Neural progenitor cell (in vitro differentiated cells): ENCODE measurements around the gene EAF1. TPM values are rescaled to one million over a fixed set of nuclear protein-coding genes. Genes with fewer than 3 reads are reported as not detected.
"Not testable (repeated sequence)": the region's sequence is repeated elsewhere in the genome, so short reads cannot be mapped to it uniquely, and the experiment has no call there.

Source experiments
- DNase-seq: peaks from one replicate; pipeline ENCODE4 v3.0.0-alpha.2; 2016; ENCODE audit warnings: low spot score
- H2AFZ ChIP-seq: fragments of 200-600 bp; sonication (generic); replicated peaks from 2 replicates; pipeline ENCODE4 v1.6.1; 2016; ENCODE audit warnings: antibody characterized with exemption
- H3F3A ChIP-seq: fragments of 200-600 bp; sonication (generic); 2 replicates; pipeline ENCODE4 v1.6.1; 2016; ENCODE audit warnings: antibody characterized with exemption, low read depth
- H3K27ac ChIP-seq: fragments of 200-600 bp; sonication (generic); 2 replicates; pipeline ENCODE4 v1.5.1; 2016; ENCODE audit warnings: mild to moderate bottlenecking
- H3K27me3 ChIP-seq: fragments of 200-600 bp; sonication (generic); 2 replicates; pipeline ENCODE4 v1.6.1; 2016; ENCODE audit warnings: mild to moderate bottlenecking, moderate library complexity
- H3K36me3 ChIP-seq: fragments of 200-600 bp; sonication (generic); 2 replicates; pipeline ENCODE4 v1.5.1; 2016
- H3K4me1 ChIP-seq: fragments of 200-600 bp; sonication (generic); 2 replicates; pipeline ENCODE4 v1.6.1; 2016; ENCODE audit warnings: mixed run types
- H3K4me2 ChIP-seq: fragments of 200-600 bp; sonication (generic); 2 replicates; pipeline ENCODE4 v1.6.1; 2016
- H3K4me3 ChIP-seq: fragments of 200-600 bp; sonication (generic); 2 replicates; pipeline ENCODE4 v1.5.1; 2016
- H3K79me2 ChIP-seq: fragments of 200-600 bp; sonication (generic); 2 replicates; pipeline ENCODE4 v1.6.1; 2016; ENCODE audit warnings: low read depth
- H3K9ac ChIP-seq: fragments of 200-600 bp; sonication (generic); 2 replicates; pipeline ENCODE4 v1.6.1; 2016
- H3K9me3 ChIP-seq: fragments of 200-600 bp; sonication (generic); 2 replicates; pipeline ENCODE4 v1.5.1; 2016; ENCODE audit warnings: low read depth
- H4K20me1 ChIP-seq: fragments of 200-600 bp; sonication (generic); 2 replicates; pipeline ENCODE4 v1.6.1; 2016; ENCODE audit warnings: low read depth
- H3K27ac Mint-ChIP-seq: 3 replicates; pipeline ENCODE4 v1.8.0; 2021; ENCODE audit warnings: mixed read lengths
- H3K27me3 Mint-ChIP-seq: 2 replicates; pipeline ENCODE4 v1.8.0; 2022; ENCODE audit warnings: low read depth, mild to moderate bottlenecking, inconsistent platforms, moderate library complexity, mixed read lengths; ENCODE audit not compliant: insufficient read depth
- H3K36me3 Mint-ChIP-seq: 3 replicates; pipeline ENCODE4 v1.8.0; 2021; ENCODE audit warnings: mixed read lengths
- H3K4me1 Mint-ChIP-seq: 3 replicates; pipeline ENCODE4 v1.8.0; 2021; ENCODE audit warnings: mixed read lengths
- H3K4me3 Mint-ChIP-seq: 3 replicates; pipeline ENCODE4 v1.8.0; 2021; ENCODE audit warnings: mild to moderate bottlenecking, moderate library complexity, mixed read lengths
- H3K9me3 Mint-ChIP-seq: 3 replicates; pipeline ENCODE4 v1.8.0; 2020; ENCODE audit warnings: mixed read lengths
- EZH2 ChIP-seq: fragments of 200-600 bp; sonication (generic); IDR thresholded peaks from 2 replicates; pipeline ENCODE4 v1.6.1; 2017; ENCODE audit warnings: antibody characterized with exemption, mild to moderate bottlenecking, moderate library complexity
- EZH2phosphoT487 ChIP-seq: fragments of 200-600 bp; sonication (generic); IDR thresholded peaks from 2 replicates; pipeline ENCODE4 v1.6.1; 2017; ENCODE audit warnings: antibody characterized with exemption
- total RNA-seq: library from RNA; depleted of rRNA; stranded (reverse); fragments of >200 nt; gene quantifications from 2 replicates; pipeline ENCODE4 v1.2.3, GENCODE V29; 2015; ENCODE audit warnings: low replicate concordance
- TF ChIP-seq, protein P1 (sequence below): fragments of 200-600 bp; sonication (generic); IDR thresholded peaks from 2 replicates; pipeline ENCODE4 v1.5.1; 2017; ENCODE audit warnings: antibody characterized with exemption, mild to moderate bottlenecking

The EAF1 gene
- total RNA-seq, 1 donor from 2014 or later: 34.2 TPM

DNA sequence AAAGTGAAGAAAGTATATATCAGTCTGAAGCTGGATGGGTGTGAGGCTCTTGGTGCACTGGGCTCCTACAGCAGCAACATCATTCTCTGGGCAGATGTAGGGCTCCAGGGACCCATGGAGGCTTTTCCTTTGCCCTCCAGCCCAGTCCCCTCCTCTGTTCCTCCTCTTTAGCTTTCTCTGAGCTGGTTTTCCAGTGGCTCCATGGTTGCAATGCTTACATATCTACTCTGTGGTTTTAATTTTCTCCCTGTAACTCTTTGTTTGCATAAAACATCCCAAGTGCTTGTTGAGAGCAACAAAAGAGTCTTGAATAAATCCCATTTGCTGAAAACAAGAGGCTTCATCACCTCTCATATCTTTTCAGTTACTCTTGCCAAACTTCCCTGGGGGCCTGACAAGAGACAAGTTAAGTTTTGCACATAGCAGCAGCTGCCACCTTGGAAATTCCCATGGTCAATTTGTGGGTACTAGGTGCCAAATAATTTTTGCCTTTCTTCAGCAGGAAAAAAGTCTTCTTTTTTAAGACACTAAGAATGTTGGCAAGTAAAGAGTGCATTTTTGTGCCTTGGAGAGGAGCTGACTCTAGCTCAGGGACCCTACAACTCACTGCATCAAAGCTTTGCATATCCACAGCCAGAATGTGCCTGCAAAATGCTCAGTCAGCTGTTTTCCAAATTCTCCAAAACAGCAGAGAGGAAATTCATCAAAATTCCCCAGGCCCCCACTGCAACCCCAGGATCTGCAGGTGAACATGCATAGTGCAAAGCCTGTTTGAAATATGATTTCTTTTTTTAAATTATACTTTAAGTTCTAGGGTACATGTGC lies 52.2 kb downstream of the EAF1 start:
- H3K27me3 Mint-ChIP-seq: no peaks in the 10 kb centered on the region
- H3K79me2 ChIP-seq: no peaks in the 10 kb centered on the region
- TF ChIP-seq, protein P1, sequence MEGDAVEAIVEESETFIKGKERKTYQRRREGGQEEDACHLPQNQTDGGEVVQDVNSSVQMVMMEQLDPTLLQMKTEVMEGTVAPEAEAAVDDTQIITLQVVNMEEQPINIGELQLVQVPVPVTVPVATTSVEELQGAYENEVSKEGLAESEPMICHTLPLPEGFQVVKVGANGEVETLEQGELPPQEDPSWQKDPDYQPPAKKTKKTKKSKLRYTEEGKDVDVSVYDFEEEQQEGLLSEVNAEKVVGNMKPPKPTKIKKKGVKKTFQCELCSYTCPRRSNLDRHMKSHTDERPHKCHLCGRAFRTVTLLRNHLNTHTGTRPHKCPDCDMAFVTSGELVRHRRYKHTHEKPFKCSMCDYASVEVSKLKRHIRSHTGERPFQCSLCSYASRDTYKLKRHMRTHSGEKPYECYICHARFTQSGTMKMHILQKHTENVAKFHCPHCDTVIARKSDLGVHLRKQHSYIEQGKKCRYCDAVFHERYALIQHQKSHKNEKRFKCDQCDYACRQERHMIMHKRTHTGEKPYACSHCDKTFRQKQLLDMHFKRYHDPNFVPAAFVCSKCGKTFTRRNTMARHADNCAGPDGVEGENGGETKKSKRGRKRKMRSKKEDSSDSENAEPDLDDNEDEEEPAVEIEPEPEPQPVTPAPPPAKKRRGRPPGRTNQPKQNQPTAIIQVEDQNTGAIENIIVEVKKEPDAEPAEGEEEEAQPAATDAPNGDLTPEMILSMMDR: no peak
- TF ChIP-seq EZH2phosphoT487 (no peak), EZH2 (no peak)
- no peaks in the 10 kb centered on the region for H3F3A ChIP-seq
- no peaks in the 10 kb centered on the region for H4K20me1 ChIP-seq
- DNase-seq: no peak
- no peaks in the 10 kb centered on the region for H3K4me1 ChIP-seq
- no peak overlapping the region for H3K4me2 ChIP-seq
- no peak overlapping the region for H3K27ac ChIP-seq
- no peaks in the 10 kb centered on the region for H3K9me3 ChIP-seq
- peaks cover 4% of the 10 kb centered on the region for H3K4me1 Mint-ChIP-seq
- H3K9ac ChIP-seq: no peak overlapping the region
- H3K27me3 ChIP-seq: no peaks in the 10 kb centered on the region
- H3K4me3 ChIP-seq: no peak overlapping the region
- H3K36me3 ChIP-seq: no peaks in the 10 kb centered on the region
- H3K36me3 Mint-ChIP-seq: peaks cover 1% of the 10 kb centered on the region
- peaks cover 4% of the 10 kb centered on the region for H3K9me3 Mint-ChIP-seq
- H3K27ac Mint-ChIP-seq: no peak overlapping the region
- no peak overlapping the region for H3K4me3 Mint-ChIP-seq
- H2AFZ ChIP-seq: no peak overlapping the region

DNA sequence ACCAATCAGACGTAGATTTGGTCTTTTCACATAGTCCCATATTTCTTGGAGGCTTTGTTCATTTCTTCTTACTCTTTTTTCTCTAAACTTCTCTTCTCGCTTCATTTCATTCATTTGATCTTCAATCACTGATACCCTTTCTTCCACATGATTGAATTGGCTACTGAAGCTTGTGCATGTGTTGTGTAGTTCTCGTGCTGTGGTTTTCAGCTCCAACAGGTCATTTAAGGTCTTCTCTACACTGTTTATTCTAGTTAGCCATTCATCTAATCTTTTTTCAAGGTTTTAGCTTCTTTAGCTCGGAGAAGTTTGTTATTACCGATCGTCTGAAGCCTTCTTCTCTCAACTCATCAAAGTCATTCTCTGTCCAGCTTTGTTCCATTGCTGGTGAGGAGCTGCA lies 57.2 kb downstream of the EAF1 start:
- not testable (repeated sequence) for H3F3A ChIP-seq, H3K4me2 ChIP-seq, H3K4me3 Mint-ChIP-seq, H2AFZ ChIP-seq, H3K27ac Mint-ChIP-seq, H3K9ac ChIP-seq, H4K20me1 ChIP-seq, H3K79me2 ChIP-seq, H3K4me3 ChIP-seq, H3K4me1 Mint-ChIP-seq, H3K27me3 Mint-ChIP-seq, DNase-seq, H3K27ac ChIP-seq, H3K4me1 ChIP-seq, H3K9me3 Mint-ChIP-seq, H3K9me3 ChIP-seq, H3K27me3 ChIP-seq, H3K36me3 Mint-ChIP-seq, H3K36me3 ChIP-seq

DNA sequence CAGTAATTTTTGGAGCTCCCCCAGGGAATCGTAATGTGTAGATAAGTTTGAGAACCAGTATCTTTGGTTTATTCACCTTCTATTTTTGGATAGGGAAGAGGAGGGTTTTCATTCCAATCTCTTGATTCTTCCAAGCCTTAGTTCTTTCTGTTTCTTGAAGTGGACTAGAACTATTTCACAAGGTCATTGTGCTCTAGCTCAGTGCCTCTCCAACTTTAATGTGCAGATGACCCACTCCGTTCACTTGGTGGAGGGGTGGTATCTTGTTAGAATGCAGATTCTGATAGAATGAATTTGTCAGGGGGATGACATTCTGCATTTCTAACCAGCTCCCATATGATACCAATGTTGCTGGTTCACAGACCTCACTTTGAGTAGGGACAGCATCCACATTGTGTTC lies 58.6 kb downstream of the EAF1 start:
- Histone ChIP-seq H3K4me3 (no peak overlapping the region), H3K4me2 (no peak overlapping the region), H3K79me2 (no peaks in the 10 kb centered on the region), H3K27me3 (no peaks in the 10 kb centered on the region), H3K9ac (no peak overlapping the region), H3K27ac (no peak overlapping the region), H3F3A (no peaks in the 10 kb centered on the region), H3K4me1 (no peaks in the 10 kb centered on the region), H3K9me3 (no peaks in the 10 kb centered on the region), H4K20me1 (no peaks in the 10 kb centered on the region), H3K36me3 (no peaks in the 10 kb centered on the region), H2AFZ (no peak overlapping the region)
- no peak for DNase-seq
- TF ChIP-seq EZH2 (no peak), EZH2phosphoT487 (no peak)
- TF ChIP-seq, protein P1: no peak
- H3K27ac Mint-ChIP-seq: no peak overlapping the region
- H3K4me3 Mint-ChIP-seq: no peak overlapping the region
- peaks cover 3% of the 10 kb centered on the region for H3K36me3 Mint-ChIP-seq
- H3K9me3 Mint-ChIP-seq: peaks cover 4% of the 10 kb centered on the region
- H3K27me3 Mint-ChIP-seq: no peaks in the 10 kb centered on the region
- H3K4me1 Mint-ChIP-seq: no peaks in the 10 kb centered on the region

DNA sequence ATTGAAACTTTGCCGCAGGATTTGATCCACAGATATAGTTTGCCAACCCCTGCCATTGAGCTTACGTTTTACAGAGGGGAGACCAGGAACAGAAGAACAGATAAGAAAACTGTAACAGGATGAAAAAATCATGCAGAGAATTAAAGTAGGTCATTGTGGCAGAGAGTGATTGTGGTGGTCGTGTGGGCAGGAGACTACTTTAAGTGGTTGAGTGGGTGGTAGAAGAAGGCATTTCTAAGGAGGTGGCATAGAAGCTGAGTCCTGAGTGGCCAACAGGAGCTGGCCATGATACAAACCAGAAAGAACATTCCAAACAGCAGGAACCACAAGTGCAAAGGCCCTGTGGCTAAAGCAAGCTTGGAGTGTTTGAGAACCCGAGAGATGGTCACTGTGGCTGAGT lies 59.6 kb downstream of the EAF1 start:
- Mint-ChIP-seq H3K27ac (no peak overlapping the region), H3K4me1 (no peaks in the 10 kb centered on the region), H3K4me3 (no peak overlapping the region), H3K36me3 (peaks cover 3% of the 10 kb centered on the region), H3K27me3 (no peaks in the 10 kb centered on the region), H3K9me3 (peaks cover 4% of the 10 kb centered on the region)
- no peaks in the 10 kb centered on the region for H3K27me3 ChIP-seq
- H3F3A ChIP-seq: no peaks in the 10 kb centered on the region
- H2AFZ ChIP-seq: no peak overlapping the region
- H3K79me2 ChIP-seq: no peaks in the 10 kb centered on the region
- no peak overlapping the region for H3K4me2 ChIP-seq
- H3K36me3 ChIP-seq: no peaks in the 10 kb centered on the region
- TF ChIP-seq, protein P1: no peak
- no peak for TF ChIP-seq EZH2
- no peak overlapping the region for H3K27ac ChIP-seq
- no peaks in the 10 kb centered on the region for H3K9me3 ChIP-seq
- DNase-seq: no peak
- H3K9ac ChIP-seq: no peak overlapping the region
- H3K4me3 ChIP-seq: no peak overlapping the region
- no peaks in the 10 kb centered on the region for H3K4me1 ChIP-seq
- H4K20me1 ChIP-seq: no peaks in the 10 kb centered on the region
